DND-41 (cell line): ENCODE results near the gene ACSM3.

ENCODE experiments used
- EZH2 ChIP-seq: IDR thresholded peaks from 3 replicates; pipeline ENCODE4 v1.6.1; 2012; ENCODE audit warnings: borderline replicate concordance, low read depth, mild to moderate bottlenecking, moderate library complexity, low read length, inconsistent platforms; ENCODE audit not compliant: severe bottlenecking
- TF ChIP-seq, protein P1 (sequence below): IDR thresholded peaks from 2 replicates; pipeline ENCODE4 v1.5.1; 2012; ENCODE audit warnings: borderline replicate concordance, low read length, moderate library complexity, mild to moderate bottlenecking; ENCODE audit not compliant: poor library complexity, severe bottlenecking; ENCODE audit errors: extremely low read depth

- TF ChIP-seq, protein P1, sequence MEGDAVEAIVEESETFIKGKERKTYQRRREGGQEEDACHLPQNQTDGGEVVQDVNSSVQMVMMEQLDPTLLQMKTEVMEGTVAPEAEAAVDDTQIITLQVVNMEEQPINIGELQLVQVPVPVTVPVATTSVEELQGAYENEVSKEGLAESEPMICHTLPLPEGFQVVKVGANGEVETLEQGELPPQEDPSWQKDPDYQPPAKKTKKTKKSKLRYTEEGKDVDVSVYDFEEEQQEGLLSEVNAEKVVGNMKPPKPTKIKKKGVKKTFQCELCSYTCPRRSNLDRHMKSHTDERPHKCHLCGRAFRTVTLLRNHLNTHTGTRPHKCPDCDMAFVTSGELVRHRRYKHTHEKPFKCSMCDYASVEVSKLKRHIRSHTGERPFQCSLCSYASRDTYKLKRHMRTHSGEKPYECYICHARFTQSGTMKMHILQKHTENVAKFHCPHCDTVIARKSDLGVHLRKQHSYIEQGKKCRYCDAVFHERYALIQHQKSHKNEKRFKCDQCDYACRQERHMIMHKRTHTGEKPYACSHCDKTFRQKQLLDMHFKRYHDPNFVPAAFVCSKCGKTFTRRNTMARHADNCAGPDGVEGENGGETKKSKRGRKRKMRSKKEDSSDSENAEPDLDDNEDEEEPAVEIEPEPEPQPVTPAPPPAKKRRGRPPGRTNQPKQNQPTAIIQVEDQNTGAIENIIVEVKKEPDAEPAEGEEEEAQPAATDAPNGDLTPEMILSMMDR, result no peak
- no peak for TF ChIP-seq EZH2
Measured at GRCh38 chr16:20768121-20768520, 4.3 kb downstream of the ACSM3 start.
